ENCODE measurements around the gene SARS2.

SARS2 gene

DNA sequence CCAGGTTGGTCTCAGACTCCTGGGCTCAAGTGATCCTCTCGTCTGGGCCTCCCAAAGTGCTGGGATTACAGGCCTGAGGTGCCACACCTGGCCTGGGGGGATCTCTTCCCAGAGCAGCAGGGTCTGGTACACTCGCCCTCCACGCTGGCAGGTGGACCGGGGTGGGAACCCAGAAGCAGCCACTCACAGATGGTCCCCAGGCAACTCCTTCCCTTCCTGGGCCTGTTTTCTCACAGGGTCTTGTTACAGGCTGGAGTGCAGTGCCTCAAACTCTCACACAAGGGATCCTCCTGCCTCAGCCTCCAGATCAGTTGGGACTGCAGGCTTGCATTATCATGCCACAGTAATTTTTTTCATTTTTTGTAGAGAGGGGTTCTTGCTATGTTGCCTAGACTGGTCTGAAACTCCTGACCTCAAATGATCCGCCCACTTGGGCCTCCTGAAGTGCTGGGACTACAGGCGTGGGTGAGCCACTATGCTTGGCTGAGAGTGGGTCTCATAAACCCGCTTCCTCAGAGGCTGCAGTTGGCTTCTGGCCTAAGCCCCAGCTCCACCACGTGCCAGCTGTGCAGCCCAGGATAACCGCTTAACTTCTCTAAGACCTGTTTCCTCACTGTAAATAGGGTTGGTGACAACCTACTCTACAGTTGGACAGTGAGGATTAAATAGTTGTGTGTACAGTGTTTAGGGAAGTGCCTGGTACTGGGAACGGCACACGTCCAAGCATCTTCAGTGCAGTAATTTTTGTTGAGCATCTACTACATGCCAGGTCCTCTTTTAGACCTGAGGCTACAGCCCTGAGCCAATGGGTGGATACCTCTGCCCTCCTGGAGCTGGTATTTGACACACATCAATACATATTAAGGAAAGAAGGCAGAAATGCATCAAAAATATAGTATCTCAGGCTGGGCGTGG, 17.7 kb downstream of the SARS2 start:
- Histone ChIP-seq H3K36me3 (ENCODE audit: control insufficient read depth in 1 of 2, insufficient read depth in 2 of 2, low read length in 2 of 2) (peaks cover 5 to 9% of the 10 kb centered on the region in 2 experiments), H3K9me3 (ENCODE audit: insufficient read depth, low read depth, low read length) (peaks cover 4% of the 10 kb centered on the region), H3K4me2 (ENCODE audit: low read length) (no peak overlapping the region), H3K27ac (ENCODE audit: low read depth, low read length) (no peak overlapping the region), H3K14ac (ENCODE audit: low read length) (no peak overlapping the region), H3K79me2 (ENCODE audit: control insufficient read depth, insufficient read depth, low read length, poor library complexity) (no peaks in the 10 kb centered on the region), H2BK12ac (ENCODE audit: low read length) (no peak overlapping the region), H3K23ac (ENCODE audit: low read length) (no peak overlapping the region), H3K27me3 (ENCODE audit: insufficient read depth, low read length) (no peaks in the 10 kb centered on the region), H2BK5ac (ENCODE audit: low read depth, low read length, poor library complexity) (no peak overlapping the region), H3K4me1 (ENCODE audit: control insufficient read depth in 1 of 2, insufficient read depth in 2 of 2, low read length in 2 of 2) (no peaks in the 10 kb centered on the region), H4K12ac (ENCODE audit: low read depth, low read length) (no peak overlapping the region), H4K91ac (ENCODE audit: low read depth, low read length) (no peak overlapping the region), H3K9ac (ENCODE audit: low read length) (no peak overlapping the region), H3K18ac (ENCODE audit: low read length) (no peak overlapping the region), H4K8ac (ENCODE audit: low read depth, low read length) (no peak overlapping the region), H2AFZ (ENCODE audit: insufficient read depth, low read length, poor library complexity) (no peak overlapping the region), H3K4me3 (ENCODE audit: low read depth, low read length) (no peak overlapping the region), H3K4ac (ENCODE audit: low read depth, low read length) (no peak overlapping the region), H2BK120ac (ENCODE audit: insufficient read depth, low read length, poor library complexity) (no peak overlapping the region), H3K79me1 (ENCODE audit: low read length) (no peaks in the 10 kb centered on the region), H2AK5ac (ENCODE audit: low read length) (no peak overlapping the region)
- no CpG with 5 or more reads among the region's 12 CpGs for WGBS (ENCODE audit: extremely low coverage, insufficient coverage, insufficient read length)
- no peak for DNase-seq

DNA sequence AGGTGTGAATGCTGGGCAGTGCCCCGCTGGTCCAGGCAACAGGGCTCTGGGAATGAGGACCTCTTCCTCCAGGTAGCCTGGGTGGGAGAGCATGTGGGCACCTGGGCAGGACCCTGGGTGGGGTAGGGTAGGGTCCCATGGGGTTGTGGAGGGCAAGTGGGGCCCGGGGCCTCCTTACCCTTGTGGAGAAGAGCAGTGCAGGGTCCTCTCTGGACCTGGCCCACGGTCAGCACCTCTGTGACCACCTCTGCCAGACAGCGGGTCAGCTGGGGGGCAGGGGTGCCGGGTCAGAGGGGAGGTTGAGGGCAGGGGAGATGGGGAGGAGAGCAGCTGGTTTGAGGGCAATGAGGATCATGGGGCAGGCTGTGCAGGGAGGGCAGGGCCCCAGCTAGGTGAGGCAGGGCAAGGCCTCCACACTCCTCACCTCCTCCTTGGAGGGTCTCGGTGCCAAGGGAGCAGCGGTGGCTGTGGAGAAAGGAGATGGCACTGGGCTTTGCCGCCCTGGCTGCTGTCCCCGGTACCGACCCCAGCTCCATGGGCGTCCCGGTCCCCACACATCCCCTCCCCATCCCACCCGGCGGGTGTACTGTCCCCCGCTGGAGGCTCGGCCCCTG, 19.1 kb downstream of the SARS2 start:
- no peak for DNase-seq
- Histone ChIP-seq H4K91ac (ENCODE audit: low read depth, low read length) (no peak overlapping the region), H3K27me3 (ENCODE audit: insufficient read depth, low read length) (no peaks in the 10 kb centered on the region), H3K9me3 (ENCODE audit: insufficient read depth, low read depth, low read length) (peaks cover 5% of the 10 kb centered on the region), H2AFZ (ENCODE audit: insufficient read depth, low read length, poor library complexity) (no peak overlapping the region), H2BK5ac (ENCODE audit: low read depth, low read length, poor library complexity) (no peak overlapping the region), H3K4ac (ENCODE audit: low read depth, low read length) (no peak overlapping the region), H2AK5ac (ENCODE audit: low read length) (no peak overlapping the region), H3K23ac (ENCODE audit: low read length) (no peak overlapping the region), H3K79me2 (ENCODE audit: control insufficient read depth, insufficient read depth, low read length, poor library complexity) (no peaks in the 10 kb centered on the region), H3K18ac (ENCODE audit: low read length) (no peak overlapping the region), H3K9ac (ENCODE audit: low read length) (no peak overlapping the region), H2BK12ac (ENCODE audit: low read length) (no peak overlapping the region), H3K4me1 (ENCODE audit: control insufficient read depth in 1 of 2, insufficient read depth in 2 of 2, low read length in 2 of 2) (no peaks in the 10 kb centered on the region), H3K36me3 (ENCODE audit: control insufficient read depth in 1 of 2, insufficient read depth in 2 of 2, low read length in 2 of 2) (peaks cover 17 to 19% of the 10 kb centered on the region in 2 experiments), H3K27ac (ENCODE audit: low read depth, low read length) (no peak overlapping the region), H2BK120ac (ENCODE audit: insufficient read depth, low read length, poor library complexity) (no peak overlapping the region), H4K12ac (ENCODE audit: low read depth, low read length) (no peak overlapping the region), H3K4me3 (ENCODE audit: low read depth, low read length) (no peak overlapping the region), H3K4me2 (ENCODE audit: low read length) (no peak overlapping the region), H4K8ac (ENCODE audit: low read depth, low read length) (no peak overlapping the region), H3K14ac (ENCODE audit: low read length) (no peak overlapping the region), H3K79me1 (ENCODE audit: low read length) (no peaks in the 10 kb centered on the region)
- no CpG with 5 or more reads among the region's 16 CpGs for WGBS (ENCODE audit: extremely low coverage, insufficient coverage, insufficient read length)

DNA sequence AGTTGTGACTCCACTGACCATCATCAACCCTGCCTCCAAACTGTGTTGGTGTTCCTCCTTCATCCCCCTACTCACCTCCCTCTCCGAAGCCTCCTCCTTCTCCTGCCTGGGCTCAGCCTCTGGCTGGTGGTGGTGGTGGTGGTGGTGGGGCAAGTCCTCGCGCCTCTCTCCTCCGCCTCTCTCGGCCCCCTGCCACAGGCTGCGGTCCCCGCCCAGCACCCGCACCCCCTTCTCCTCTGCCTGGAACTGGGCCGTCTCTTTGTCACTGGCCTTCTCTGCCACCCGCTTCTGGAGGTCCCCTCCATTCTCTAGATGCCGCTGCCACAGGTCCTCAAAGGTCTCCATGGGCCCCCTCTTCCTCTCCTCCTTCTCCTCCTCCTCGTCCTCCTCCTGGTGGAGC, 20.1 kb downstream of the SARS2 start:
- no CpG with 5 or more reads among the region's 12 CpGs for WGBS (ENCODE audit: extremely low coverage, insufficient coverage, insufficient read length)

DNA sequence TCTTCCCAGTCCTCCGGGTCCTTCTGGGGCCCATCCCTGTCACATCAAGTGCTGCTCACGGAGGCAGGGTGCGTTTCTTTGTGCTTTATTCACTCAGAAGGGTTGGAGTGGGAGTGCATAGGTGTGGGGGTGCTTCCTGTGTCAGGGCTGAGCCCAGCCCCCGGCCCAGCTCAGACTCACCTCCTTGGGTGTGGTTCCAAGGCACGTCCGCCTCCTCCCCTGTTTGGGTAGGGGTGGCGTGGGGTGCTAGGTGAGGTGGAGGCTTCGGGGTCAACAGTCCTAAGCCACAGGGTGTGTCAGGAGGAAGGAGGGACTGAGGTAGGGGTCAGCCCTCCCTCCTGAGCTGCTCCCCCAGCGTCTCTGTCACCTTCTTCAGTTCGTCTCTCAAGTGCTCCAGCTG, 21.7 kb downstream of the SARS2 start:
- no peaks in the 10 kb centered on the region for H3K79me2 ChIP-seq (ENCODE audit: control insufficient read depth, insufficient read depth, low read length, poor library complexity)
- H2BK5ac ChIP-seq (ENCODE audit: low read depth, low read length, poor library complexity), result no peak overlapping the region
- H3K4me3 ChIP-seq (ENCODE audit: low read depth, low read length), result no peak overlapping the region
- H2AFZ ChIP-seq (ENCODE audit: insufficient read depth, low read length, poor library complexity), result no peak overlapping the region
- H3K79me1 ChIP-seq (ENCODE audit: low read length), result no peaks in the 10 kb centered on the region
- DNase-seq, result no peak
- H4K8ac ChIP-seq (ENCODE audit: low read depth, low read length), result no peak overlapping the region
- peaks cover 23 to 27% of the 10 kb centered on the region in 2 experiments for H3K36me3 ChIP-seq (ENCODE audit: control insufficient read depth in 1 of 2, insufficient read depth in 2 of 2, low read length in 2 of 2)
- no peak overlapping the region for H3K9ac ChIP-seq (ENCODE audit: low read length)
- no peak overlapping the region for H3K14ac ChIP-seq (ENCODE audit: low read length)
- H3K27ac ChIP-seq (ENCODE audit: low read depth, low read length), result no peak overlapping the region
- H3K18ac ChIP-seq (ENCODE audit: low read length), result no peak overlapping the region
- H3K4me2 ChIP-seq (ENCODE audit: low read length), result no peak overlapping the region
- no peak overlapping the region for H2AK5ac ChIP-seq (ENCODE audit: low read length)
- H3K4me1 ChIP-seq (ENCODE audit: control insufficient read depth in 1 of 2, insufficient read depth in 2 of 2, low read length in 2 of 2), result no peaks in the 10 kb centered on the region
- H2BK120ac ChIP-seq (ENCODE audit: insufficient read depth, low read length, poor library complexity), result no peak overlapping the region
- no peak overlapping the region for H2BK12ac ChIP-seq (ENCODE audit: low read length)
- no peak overlapping the region for H3K23ac ChIP-seq (ENCODE audit: low read length)
- WGBS (ENCODE audit: extremely low coverage, insufficient coverage, insufficient read length), result no CpG with 5 or more reads among the region's 10 CpGs
- H4K91ac ChIP-seq (ENCODE audit: low read depth, low read length), result no peak overlapping the region
- H3K4ac ChIP-seq (ENCODE audit: low read depth, low read length), result no peak overlapping the region
- H4K12ac ChIP-seq (ENCODE audit: low read depth, low read length), result no peak overlapping the region
- H3K9me3 ChIP-seq (ENCODE audit: insufficient read depth, low read depth, low read length), result peaks cover 5% of the 10 kb centered on the region
- H3K27me3 ChIP-seq (ENCODE audit: insufficient read depth, low read length), result no peaks in the 10 kb centered on the region

More for the DNA sequence above, 20.1 kb downstream of the SARS2 start:
- no peak overlapping the region for H2AK5ac ChIP-seq (ENCODE audit: low read length)
- H3K4ac ChIP-seq (ENCODE audit: low read depth, low read length), result no peak overlapping the region
- no peaks in the 10 kb centered on the region for H3K27me3 ChIP-seq (ENCODE audit: insufficient read depth, low read length)
- H4K91ac ChIP-seq (ENCODE audit: low read depth, low read length), result no peak overlapping the region
- H3K18ac ChIP-seq (ENCODE audit: low read length), result no peak overlapping the region
- H3K9ac ChIP-seq (ENCODE audit: low read length), result no peak overlapping the region
- H2BK5ac ChIP-seq (ENCODE audit: low read depth, low read length, poor library complexity), result no peak overlapping the region
- no peak overlapping the region for H3K4me3 ChIP-seq (ENCODE audit: low read depth, low read length)
- DNase-seq, result no peak
- no peak overlapping the region for H3K4me2 ChIP-seq (ENCODE audit: low read length)
- H2BK12ac ChIP-seq (ENCODE audit: low read length), result no peak overlapping the region
- no peaks in the 10 kb centered on the region for H3K4me1 ChIP-seq (ENCODE audit: control insufficient read depth in 1 of 2, insufficient read depth in 2 of 2, low read length in 2 of 2)
- no peak overlapping the region for H3K14ac ChIP-seq (ENCODE audit: low read length)
- H4K12ac ChIP-seq (ENCODE audit: low read depth, low read length), result no peak overlapping the region
- H2BK120ac ChIP-seq (ENCODE audit: insufficient read depth, low read length, poor library complexity), result no peak overlapping the region
- H3K36me3 ChIP-seq (ENCODE audit: control insufficient read depth in 1 of 2, insufficient read depth in 2 of 2, low read length in 2 of 2), result peaks cover 19 to 21% of the 10 kb centered on the region in 2 experiments
- H3K23ac ChIP-seq (ENCODE audit: low read length), result no peak overlapping the region
- peaks cover 5% of the 10 kb centered on the region for H3K9me3 ChIP-seq (ENCODE audit: insufficient read depth, low read depth, low read length)
- no peak overlapping the region for H2AFZ ChIP-seq (ENCODE audit: insufficient read depth, low read length, poor library complexity)
- H3K27ac ChIP-seq (ENCODE audit: low read depth, low read length), result no peak overlapping the region
- no peak overlapping the region for H4K8ac ChIP-seq (ENCODE audit: low read depth, low read length)
- H3K79me2 ChIP-seq (ENCODE audit: control insufficient read depth, insufficient read depth, low read length, poor library complexity), result no peaks in the 10 kb centered on the region
- no peaks in the 10 kb centered on the region for H3K79me1 ChIP-seq (ENCODE audit: low read length)

Measured in trophoblast cell (in vitro differentiated cells and primary cell).